Activated naive CD4-positive, alpha-beta T cell treated with anti-CD3 and anti-CD28 coated beads, Interleukin-2, amount 50 U/mL, for 72 hours (primary cell): ENCODE results near the gene ZCWPW1. TPM values are rescaled to one million over a fixed set of nuclear protein-coding genes. Genes with fewer than 3 reads are reported as not detected.
"Not testable (repeated sequence)": the region's sequence is repeated elsewhere in the genome, so short reads cannot be mapped to it uniquely, and the experiment has no call there.

ENCODE experiments used
- ATAC-seq, 2 donors: fragments of 150-1000 bp; cut with Tn5 transposase; 2 replicates each; pipeline ENCODE4 v1.10.0; 2021; ENCODE audit warnings: mild to moderate bottlenecking in 2 of 2, moderate library complexity in 2 of 2
- DNase-seq, 2 donors: peaks; one replicate each; pipeline ENCODE4 v3.0.0; 2021 to 2022; ENCODE audit warnings: low spot score in 2 of 2
- H3K27ac Mint-ChIP-seq, 2 donors: one replicate each; pipeline ENCODE4 v1.8.0; 2022; ENCODE audit warnings: mild to moderate bottlenecking in 2 of 2, mixed read lengths in 2 of 2
- H3K36me3 Mint-ChIP-seq, 2 donors: one replicate each; pipeline ENCODE4 v1.8.0; 2022; ENCODE audit warnings: mixed read lengths in 2 of 2
- H3K9me3 Mint-ChIP-seq, 2 donors: one replicate each; pipeline ENCODE4 v1.8.0; 2022; ENCODE audit warnings: mixed read lengths in 2 of 2
- total RNA-seq, 2 donors: library from RNA; stranded (reverse); gene quantifications; one replicate each; pipeline ENCODE4 v1.2.3, GENCODE V29; 2022

ZCWPW1 gene
- total RNA-seq, 2 donors from 2014 or later, result 3.4 to 5.6 TPM

GRCh38 chr7:100464791-100465190, 36.3 kb upstream of the ZCWPW1 start:
- no peaks in the 10 kb centered on the region for H3K36me3 Mint-ChIP-seq
- no peaks in the 10 kb centered on the region for H3K9me3 Mint-ChIP-seq
- H3K27ac Mint-ChIP-seq, result peak overlapping the region; percentile 0 to 35
- no peak for DNase-seq
- no peak for ATAC-seq

- H3K36me3 Mint-ChIP-seq, result no peaks in the 10 kb centered on the region
- DNase-seq (no peak), ATAC-seq (no peak)
- no peaks in the 10 kb centered on the region for H3K9me3 Mint-ChIP-seq
- peak within 1 kb of the TSS; percentile 51 to 91 for H3K27ac Mint-ChIP-seq
Observed at GRCh38 chr7:100464210-100464660, 35.7 kb upstream of the ZCWPW1 start, which contains the start of gene SPACDR. Gene SPACDR, minus strand, starts transcription at chr7:100464260. Its CDS starts 235 bp downstream, at chr7:100464025.

- no peaks in the 10 kb centered on the region for H3K36me3 Mint-ChIP-seq
- no peaks in the 10 kb centered on the region for H3K9me3 Mint-ChIP-seq
- ATAC-seq (no peak), DNase-seq (no peak)
- H3K27ac Mint-ChIP-seq, result peak overlapping the region in 1 of 2 donors; percentile 73
Observed at GRCh38 chr7:100457033-100457432, 28.5 kb upstream of the ZCWPW1 start.

DNA sequence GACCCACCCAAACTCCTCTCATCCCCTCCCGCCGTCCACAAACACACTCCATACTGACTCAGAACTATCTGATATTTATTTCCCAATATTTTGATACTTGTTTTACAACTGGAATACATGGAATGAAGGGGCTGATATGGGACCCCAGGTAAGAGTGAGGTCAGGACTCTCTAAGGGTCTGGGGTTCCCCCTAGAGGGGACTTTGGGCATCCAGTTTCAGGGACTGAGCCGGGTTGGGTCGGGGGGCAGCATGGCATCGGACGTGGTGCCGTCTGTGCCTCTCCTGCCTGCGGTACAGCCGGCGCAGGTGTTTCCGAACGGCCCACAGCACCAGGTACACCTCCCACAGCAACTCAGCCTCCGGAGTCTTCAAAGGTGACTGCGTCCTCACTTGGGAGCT, 28.1 kb upstream of the ZCWPW1 start:
- H3K9me3 Mint-ChIP-seq, result no peaks in the 10 kb centered on the region
- no peak for ATAC-seq
- no peak overlapping the region for H3K27ac Mint-ChIP-seq
- no peak for DNase-seq
- H3K36me3 Mint-ChIP-seq, result no peaks in the 10 kb centered on the region

DNA sequence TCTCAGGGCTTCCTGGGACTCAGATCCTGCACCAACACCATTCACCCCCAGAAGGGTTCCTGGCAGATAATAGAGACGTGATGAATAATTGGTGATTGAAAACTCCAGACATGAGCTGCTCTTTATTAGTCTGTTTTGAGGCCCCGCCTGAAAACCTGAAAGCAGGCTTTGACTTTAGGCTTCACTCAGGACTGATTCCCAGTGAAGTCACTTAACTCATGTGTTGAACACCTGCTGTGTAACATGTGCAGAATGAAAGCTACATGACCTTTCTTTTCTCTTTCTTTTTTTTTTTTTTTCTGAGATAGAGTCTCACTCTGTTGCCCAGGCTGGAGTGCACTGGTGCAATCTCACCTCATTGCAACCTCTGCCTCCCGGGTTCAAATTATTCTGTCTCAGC, 26.7 kb upstream of the ZCWPW1 start:
- H3K9me3 Mint-ChIP-seq, result no peaks in the 10 kb centered on the region
- H3K27ac Mint-ChIP-seq, result peak overlapping the region in 1 of 2 donors; percentile 12
- no peak for ATAC-seq
- DNase-seq, result no peak
- no peaks in the 10 kb centered on the region for H3K36me3 Mint-ChIP-seq

GRCh38 chr7:100453854-100454253, 25.4 kb upstream of the ZCWPW1 start:
- H3K36me3 Mint-ChIP-seq, H3K9me3 Mint-ChIP-seq, DNase-seq, ATAC-seq: not testable (repeated sequence)
- peak overlapping the region in 1 of 2 donors; percentile 9 for H3K27ac Mint-ChIP-seq

DNA sequence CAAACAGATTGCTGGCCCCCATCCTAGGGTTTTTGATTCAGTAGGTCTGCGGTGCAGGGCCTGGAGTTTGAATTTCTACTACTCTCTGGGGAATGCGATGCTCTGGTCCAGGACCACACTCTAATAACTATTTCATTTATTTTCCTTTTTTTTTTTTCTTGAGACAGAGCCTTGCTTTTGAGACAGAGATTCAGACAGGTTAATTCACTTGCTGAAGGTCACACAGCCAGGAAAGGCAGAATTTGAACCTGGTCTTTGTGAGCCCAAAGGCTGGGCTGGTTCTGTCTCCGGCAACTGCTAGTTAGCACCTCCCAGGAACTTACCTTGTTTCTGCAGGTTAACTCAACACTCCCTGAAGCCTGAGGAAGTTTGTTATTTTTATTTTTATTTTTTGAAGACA, 24.0 kb upstream of the ZCWPW1 start:
- H3K36me3 Mint-ChIP-seq, result no peaks in the 10 kb centered on the region
- H3K9me3 Mint-ChIP-seq, result no peaks in the 10 kb centered on the region
- DNase-seq, result no peak

DNA sequence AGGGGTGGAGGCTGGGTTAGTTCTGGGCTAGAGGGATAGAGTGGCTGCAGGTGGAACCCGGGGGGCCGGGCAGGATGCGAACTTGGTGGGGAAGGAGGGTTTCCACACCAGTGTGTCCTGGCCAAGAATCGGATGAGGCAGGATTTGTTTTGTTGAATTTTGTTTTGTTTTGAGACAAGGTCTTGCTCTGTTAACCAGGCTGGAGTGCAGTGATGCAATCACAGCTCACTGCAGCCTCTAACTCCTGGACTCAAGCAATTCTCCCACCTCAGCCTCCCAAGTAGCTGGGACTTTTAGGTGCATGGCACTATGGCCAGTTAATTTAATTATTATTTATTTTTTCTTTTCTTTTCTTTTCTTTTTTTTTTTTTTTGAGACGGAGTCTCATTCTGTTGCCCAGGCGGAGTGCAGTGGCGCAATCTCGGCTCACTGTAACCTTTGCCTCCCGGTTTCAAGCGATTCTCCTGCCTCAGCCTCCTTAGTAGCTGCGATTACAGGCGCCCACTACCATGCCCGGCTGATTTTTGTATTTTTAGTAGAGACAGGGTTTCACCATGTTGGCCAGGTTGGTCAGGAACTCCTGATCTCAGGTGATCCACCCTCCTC, 20.8 kb upstream of the ZCWPW1 start:
- Mint-ChIP-seq H3K9me3 (no peaks in the 10 kb centered on the region), H3K27ac (no peak overlapping the region), H3K36me3 (no peaks in the 10 kb centered on the region)
- DNase-seq (no peak), ATAC-seq (no peak)

More for the DNA sequence above, 24.0 kb upstream of the ZCWPW1 start:
- ATAC-seq, result no peak
- no peak overlapping the region for H3K27ac Mint-ChIP-seq

- H3K9me3 Mint-ChIP-seq, ATAC-seq, H3K27ac Mint-ChIP-seq, H3K36me3 Mint-ChIP-seq, DNase-seq: not testable (repeated sequence)
Observed at GRCh38 chr7:100447363-100447762, 18.9 kb upstream of the ZCWPW1 start.

- no peak for DNase-seq
- no peak for ATAC-seq
- H3K27ac Mint-ChIP-seq, result peak overlapping the region in 1 of 2 donors; percentile 28
- no peaks in the 10 kb centered on the region for H3K36me3 Mint-ChIP-seq
- no peaks in the 10 kb centered on the region for H3K9me3 Mint-ChIP-seq
Observed at GRCh38 chr7:100446040-100446439, 17.5 kb upstream of the ZCWPW1 start.

- H3K36me3 Mint-ChIP-seq, result no peaks in the 10 kb centered on the region
- H3K27ac Mint-ChIP-seq, result peak overlapping the region; percentile 50 to 84
- DNase-seq, result peak in 1 of 2 donors; percentile 53
- H3K9me3 Mint-ChIP-seq, result no peaks in the 10 kb centered on the region
- ATAC-seq, result peak; percentile 51 to 91
Observed at GRCh38 chr7:100444311-100445278, 16.1 kb upstream of the ZCWPW1 start.

DNA sequence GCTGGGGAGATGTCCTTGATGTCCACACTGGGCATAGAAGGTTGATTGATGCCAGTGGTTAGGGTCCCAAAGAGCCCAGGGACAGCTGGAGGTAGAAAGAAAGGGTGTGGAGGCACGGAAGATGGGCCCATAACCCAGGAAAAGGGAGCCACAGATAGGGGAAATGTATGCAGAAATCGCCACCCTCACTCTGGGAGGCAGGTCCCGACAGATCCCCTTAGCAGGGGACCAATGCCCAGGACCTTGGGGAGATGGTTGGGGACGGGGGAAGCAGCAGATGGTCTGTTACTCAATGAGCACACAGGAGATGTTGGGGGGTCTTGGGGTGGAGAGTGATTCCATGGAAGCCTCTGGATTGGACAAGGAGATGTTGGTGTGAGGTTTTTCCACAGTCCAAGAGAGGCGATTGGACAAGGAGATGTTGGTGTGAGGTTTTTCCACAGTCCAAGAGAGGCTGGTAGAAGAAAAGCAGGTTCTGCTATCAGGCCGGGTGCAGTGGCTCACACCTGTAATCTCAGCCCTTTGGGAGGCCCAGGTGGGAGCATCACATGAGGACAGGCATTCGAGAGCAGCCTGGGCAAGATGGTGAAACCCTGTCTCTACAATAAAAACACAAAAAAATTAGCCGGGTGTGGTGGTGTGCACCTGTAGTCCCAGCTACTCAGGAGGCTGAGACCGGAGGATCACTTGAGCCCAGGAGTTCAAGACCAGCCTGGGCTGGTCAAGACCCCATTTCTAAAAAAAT, 14.8 kb upstream of the ZCWPW1 start:
- H3K9me3 Mint-ChIP-seq, result no peaks in the 10 kb centered on the region
- H3K36me3 Mint-ChIP-seq, result no peaks in the 10 kb centered on the region
- peak overlapping the region; percentile 19 to 84 for H3K27ac Mint-ChIP-seq
- ATAC-seq (no peak), DNase-seq (peak in 1 of 2 donors; percentile 42)

- peak in 1 of 2 donors; percentile 9 for ATAC-seq
- peak overlapping the region in 1 of 2 donors; percentile 77 for H3K27ac Mint-ChIP-seq
- DNase-seq, result peak in 1 of 2 donors; percentile 52
- H3K9me3 Mint-ChIP-seq, result no peaks in the 10 kb centered on the region
- no peaks in the 10 kb centered on the region for H3K36me3 Mint-ChIP-seq
Observed at GRCh38 chr7:100441641-100442535, 13.4 kb upstream of the ZCWPW1 start.

- not testable (repeated sequence) for ATAC-seq, H3K9me3 Mint-ChIP-seq, H3K27ac Mint-ChIP-seq
- peaks cover 19 to 20% of the 10 kb centered on the region in 2 donors for H3K36me3 Mint-ChIP-seq
- DNase-seq, result peak in 1 of 2 donors; percentile 44
Observed at GRCh38 chr7:100439244-100439643, 10.7 kb upstream of the ZCWPW1 start.

DNA sequence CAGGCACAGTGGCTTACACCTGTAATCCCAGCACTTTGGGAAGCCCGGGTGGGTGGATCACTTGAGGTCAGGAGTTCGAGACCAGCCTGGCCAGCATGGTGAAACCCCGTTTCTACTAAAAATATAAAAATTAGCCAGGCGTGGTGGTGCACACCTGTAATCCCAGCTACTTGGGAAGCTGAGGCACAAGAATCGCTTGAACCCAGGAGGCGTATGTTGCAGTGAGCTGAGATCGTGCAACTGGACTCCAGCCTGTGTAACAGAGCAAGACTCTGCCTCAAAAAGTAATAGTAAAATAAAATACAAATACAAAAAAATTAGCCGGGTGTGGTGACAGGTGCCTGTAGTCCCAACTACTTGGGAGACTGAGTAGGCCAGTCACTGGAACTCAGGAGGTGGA, 10.2 kb upstream of the ZCWPW1 start:
- not testable (repeated sequence) for H3K9me3 Mint-ChIP-seq, ATAC-seq, H3K27ac Mint-ChIP-seq
- H3K36me3 Mint-ChIP-seq, result peaks cover 24 to 25% of the 10 kb centered on the region in 2 donors
- peak in 1 of 2 donors; percentile 44 for DNase-seq

DNA sequence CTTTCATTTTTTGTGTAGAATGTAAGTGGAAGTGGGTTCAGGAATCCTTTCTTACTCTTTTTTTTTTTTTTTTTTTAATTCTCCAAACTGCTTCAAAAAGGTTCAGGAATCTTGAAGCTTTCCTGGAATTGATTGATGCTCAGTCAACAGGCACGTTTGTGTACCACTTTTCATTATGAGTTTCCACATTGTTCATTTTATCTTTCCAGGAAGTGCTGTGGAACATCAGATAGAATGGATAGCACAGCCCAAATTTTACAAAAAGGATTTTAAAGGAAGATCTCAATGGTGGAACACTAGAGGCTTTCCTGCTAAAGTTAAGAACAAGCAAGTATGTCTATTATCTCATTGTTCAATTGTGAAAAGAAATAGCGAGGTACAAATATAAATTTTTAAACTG, 9.7 kb upstream of the ZCWPW1 start:
- no peak for DNase-seq
- Mint-ChIP-seq H3K27ac (peak overlapping the region in 1 of 2 donors; percentile 2), H3K9me3 (no peaks in the 10 kb centered on the region), H3K36me3 (peaks cover 26 to 30% of the 10 kb centered on the region in 2 donors)
- ATAC-seq, result no peak
